Epithelial cell of alveolus of lung (primary cell): ENCODE results near the gene SYPL1. TPM values are rescaled to one million over a fixed set of nuclear protein-coding genes. Genes with fewer than 3 reads are reported as not detected.

Experiments
- total RNA-seq: library from RNA; depleted of rRNA; stranded (reverse); fragments of >200 nt; gene quantifications from 2 replicates; pipeline ENCODE4 v1.2.1, GENCODE V29; 2015

Gene SYPL1
- total RNA-seq = 49.5 and 76.9 TPM in 2 replicates

DNA sequence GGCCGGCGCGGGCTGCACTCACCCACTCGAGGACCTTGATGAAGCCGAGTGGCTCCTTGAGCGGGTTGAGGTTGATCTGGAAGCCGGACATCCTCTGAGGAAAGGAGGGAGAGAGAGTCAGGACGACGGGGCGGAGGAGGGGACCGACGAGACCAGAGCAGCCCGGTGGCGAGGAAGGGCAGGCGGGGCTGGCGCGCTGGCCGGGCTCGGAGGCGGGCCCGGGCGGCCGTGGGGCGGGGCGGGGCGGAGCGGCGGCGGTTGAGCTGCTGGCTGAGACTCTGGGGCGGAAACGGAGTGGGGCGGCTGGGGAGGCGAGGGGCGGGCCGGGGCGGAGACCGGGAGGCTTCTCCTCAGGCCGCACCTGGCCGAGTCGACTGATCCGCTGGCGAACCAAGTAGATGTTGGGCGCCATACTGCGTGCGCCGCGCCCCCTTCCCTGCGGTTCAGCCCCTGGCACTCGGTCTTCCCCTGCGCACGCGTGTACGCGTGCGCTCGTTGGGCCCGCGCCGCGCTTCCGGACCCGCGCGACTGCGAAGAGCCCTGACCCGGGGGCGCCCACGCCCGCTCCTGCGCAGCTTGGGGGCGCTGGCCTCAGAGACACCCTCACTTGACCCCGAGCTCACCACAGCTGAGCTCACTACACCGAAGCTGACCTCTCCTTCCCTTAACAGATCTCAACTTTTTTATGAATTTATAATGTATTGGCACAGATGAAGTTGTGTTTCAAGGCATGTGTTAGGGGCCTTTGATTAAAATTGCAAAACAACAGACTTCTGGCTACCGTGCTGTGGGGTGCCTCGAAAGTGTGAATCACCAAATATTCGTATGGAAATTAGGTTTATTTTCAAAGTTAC is at the start of gene SYPL1:
Gene SYPL1, minus strand, starts transcription at position 195 of the 854 bp plus-strand sequence. Its CDS starts 104 bp downstream, at position 91.

Other genes starting within 250 kb of the SYPL1 start
- 2.6 and 5.3 TPM in 2 replicates for gene ATXN7L1, start 235.7 kb downstream of the SYPL1 start, total RNA-seq
- gene CDHR3, start 149.0 kb downstream of the SYPL1 start, total RNA-seq = 3.4 TPM in 1 of 2 replicates, not detected in the other
- gene NAMPT, start 172.7 kb upstream of the SYPL1 start, total RNA-seq = 238 and 405 TPM in 2 replicates